CD4-positive, alpha-beta T cell treated with Interleukin-17A for 1 hour (primary cell): Measurements from ENCODE around the gene HHAT.
A peak's percentile ranks its signal among the peaks of the same experiment; 100 is the strongest.

Experiments used
- DNase-seq: peaks from one replicate; pipeline ENCODE4 v3.0.0-alpha.2; 2020

HHAT gene

DNA sequence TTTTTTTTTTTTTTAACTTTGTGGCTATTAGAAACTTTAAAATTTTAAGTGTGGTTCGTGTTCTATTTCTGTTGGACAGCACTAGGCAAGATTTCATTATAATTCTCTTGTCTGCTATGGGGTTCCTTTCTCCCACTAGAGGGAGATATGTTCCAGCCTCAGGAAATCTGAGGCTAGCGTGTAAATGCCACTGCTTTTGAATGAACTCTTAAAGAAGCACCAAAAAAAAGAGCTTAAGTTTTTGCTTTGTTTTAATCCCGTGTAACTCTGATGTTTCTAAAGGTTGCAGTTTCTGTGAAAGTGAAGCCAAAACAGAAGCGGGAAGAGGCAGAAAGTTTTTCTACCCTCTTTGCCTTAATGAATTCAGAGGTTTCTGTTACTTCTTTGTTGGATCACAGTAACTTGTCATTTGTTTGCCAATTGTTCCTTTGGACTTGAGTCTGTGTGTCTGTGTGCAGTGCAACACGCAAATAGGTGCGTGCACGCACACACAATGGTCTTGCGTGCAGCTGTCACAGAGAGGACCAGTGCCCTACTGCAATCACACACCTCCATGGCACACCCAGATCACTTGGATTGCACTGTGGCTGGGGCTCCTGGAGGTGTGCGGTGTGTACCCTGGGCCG, 32.3 kb downstream of the HHAT start:
- DNase-seq = peak; percentile 47

DNA sequence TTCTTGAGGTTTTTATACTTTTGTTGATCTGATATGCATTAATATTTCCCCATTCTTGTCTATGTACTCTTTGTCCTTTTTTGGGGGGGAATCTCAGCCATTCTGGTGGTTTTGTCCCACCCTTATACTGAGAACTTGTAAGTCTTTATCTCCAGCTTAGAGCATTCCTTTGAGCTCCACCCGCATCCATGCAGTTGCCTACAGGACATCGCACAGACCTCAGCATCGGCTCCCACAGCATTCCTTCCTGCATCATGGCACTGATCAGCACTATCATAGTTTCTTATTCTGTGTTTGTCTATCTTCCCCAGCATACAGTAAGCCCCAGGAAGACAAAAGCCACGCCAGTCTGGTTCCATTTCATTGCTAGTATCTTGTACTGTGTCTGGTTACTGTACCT, 33.0 kb downstream of the HHAT start:
- DNase-seq = no peak

- DNase-seq = no peak
Measured at GRCh38 chr1:210362526-210362925, 33.8 kb downstream of the HHAT start.

DNA sequence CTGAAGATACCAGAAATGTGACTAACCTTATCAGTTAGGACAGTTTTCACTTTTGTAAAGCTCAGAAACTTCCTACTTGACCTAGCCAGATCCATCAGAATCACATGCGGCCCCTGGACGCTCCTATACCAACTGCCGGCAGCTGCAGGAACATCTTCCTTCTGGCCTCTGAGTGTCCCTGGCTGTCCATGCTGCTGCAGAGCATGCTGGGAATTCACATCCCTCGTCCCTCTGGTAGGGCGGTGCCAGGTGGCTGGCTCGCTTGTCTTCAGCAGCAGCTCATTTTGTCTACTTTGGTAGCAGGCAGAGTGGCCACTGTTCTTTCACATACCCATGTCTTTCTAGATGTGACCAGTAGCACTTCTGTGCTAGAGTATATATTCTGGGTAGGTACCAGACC, 34.4 kb downstream of the HHAT start:
- no peak for DNase-seq

GRCh38 chr1:210364479-210364878, 35.8 kb downstream of the HHAT start:
- DNase-seq = no peak

DNA sequence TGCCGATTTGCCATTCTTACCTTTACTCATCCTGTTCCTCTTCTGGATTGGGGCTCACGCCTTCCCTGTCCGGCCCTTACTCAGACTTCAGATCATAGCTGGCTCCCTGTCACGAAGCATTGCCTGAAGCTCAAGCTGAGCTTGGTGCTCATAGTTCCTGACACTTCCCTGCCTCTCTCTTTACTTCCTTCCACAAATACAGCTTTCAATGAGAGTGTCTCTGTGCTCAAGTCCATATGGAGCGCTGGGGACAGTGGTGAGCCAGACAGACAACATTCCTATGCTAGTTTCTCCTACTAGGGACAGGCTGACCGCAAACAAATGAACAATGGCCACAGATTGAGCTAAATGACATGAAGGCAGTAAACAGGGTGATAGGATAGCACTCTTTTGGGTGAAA, 38.1 kb downstream of the HHAT start:
- no peak for DNase-seq

DNA sequence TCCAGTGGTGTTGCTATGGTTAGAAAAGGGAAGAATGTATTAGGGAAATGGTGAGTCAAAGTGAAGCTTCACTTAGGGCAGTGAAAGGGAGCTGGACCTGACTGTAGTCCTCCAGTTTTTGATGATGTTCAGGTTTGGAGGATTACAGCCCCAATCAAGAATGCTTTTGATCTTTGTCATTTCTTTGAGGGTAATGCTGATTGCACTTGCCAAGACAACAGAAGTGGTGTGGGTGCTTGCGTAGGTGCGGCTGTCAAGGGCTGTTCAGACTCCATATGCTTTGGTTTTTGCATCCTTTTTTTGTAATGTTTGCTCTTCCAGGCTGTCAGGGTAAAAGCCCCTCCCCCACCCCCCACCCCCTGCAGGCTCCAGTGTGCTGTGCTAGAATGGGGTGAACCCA, 38.9 kb downstream of the HHAT start:
- no peak for DNase-seq

DNA sequence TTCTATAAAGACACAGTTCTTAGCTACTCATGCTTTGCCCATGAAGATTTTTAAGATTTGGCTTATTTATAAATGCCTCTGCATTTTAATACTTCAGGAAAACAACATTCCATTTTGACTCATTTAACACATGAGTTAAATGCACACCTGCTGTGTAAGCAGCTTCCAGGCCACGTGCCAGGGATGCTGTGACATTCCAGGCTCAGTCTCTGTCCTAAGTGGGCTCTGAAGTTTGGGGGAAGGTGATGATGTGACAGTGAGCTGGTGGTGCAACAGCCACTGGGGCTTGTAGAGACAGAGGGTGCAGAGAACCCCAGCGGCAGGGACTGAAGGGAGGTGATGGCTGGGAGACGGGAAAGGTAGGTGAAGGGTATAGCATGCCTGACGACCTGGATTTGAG, 40.7 kb downstream of the HHAT start:
- no peak for DNase-seq

GRCh38 chr1:210371916-210372315, 43.2 kb downstream of the HHAT start:
- no peak for DNase-seq

GRCh38 chr1:210372491-210372890, 43.8 kb downstream of the HHAT start:
- DNase-seq = no peak

DNA sequence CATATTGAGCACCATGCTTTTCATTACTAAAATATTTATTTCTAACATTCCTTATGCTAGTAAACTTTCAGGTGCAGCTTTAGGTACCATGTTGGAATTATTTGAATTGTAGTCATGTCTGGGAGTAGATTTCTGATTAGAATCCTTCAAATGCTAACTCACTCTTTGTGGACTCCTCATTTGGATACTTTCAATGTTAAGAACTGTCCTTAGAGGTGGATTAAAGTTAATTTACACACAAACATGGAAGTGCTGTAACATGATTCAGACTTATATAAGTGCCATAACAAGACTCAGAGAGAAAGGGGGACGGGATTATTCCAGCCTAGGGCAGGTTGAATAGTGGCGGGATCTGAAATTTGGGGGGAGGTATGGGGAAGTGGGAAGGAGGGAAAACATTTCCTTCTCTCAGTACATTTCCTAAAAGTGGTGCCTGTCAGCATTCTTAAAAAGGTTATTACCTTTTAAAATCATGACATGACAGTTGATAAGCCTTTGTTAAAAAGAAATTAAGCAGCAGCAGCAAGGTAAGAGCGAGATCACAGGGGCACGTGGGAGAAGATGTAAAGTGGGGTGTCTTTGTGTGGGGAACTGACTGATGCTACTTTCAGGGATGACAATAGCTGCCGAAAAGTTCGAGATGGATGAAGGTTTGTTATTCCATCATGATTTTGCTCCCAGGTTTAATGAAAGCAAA, 44.4 kb downstream of the HHAT start:
- DNase-seq = no peak

DNA sequence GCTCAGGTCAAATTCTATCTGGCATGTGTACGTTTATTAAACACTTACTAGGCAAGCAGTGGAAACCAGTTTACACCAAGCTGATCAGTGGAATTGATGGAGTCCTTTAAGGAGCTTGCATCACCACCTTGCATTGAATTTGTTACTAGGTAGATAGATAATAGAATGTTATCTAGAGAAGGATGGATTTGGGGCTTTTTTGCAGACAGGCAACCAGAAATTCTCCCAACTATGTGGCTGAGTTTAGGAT, 44.9 kb downstream of the HHAT start:
- no peak for DNase-seq

- peak; percentile 78 for DNase-seq
Measured at GRCh38 chr1:210373878-210374599, 45.3 kb downstream of the HHAT start.

GRCh38 chr1:210374600-210374953, 45.9 kb downstream of the HHAT start:
- DNase-seq = no peak

DNA sequence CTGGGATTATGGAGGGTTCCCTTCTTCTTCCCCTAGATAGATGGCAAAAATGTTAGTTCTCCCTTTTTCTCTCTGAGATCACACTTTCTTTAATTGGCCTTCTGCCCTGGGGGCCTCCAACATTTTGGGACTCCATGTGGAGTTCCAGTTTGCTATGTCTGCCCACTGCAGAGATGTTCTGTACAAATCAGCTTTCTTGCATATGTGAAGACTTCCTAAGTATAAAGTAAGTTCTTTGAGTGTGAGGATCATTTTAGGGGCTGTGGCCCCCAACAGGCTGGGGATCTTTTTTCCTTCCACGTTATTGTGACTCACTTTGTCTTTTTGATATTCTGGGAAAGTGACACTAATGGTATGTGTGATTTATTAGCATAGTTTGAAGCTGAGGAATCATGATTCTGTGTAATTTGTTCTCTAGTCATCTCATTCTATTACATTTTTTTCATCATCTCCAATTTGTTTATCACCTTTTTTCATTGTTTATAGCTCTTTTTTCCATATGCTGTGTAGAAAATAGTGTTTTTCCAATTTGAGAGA, 48.2 kb downstream of the HHAT start:
- no peak for DNase-seq

GRCh38 chr1:210377731-210378333, 49.1 kb downstream of the HHAT start:
- DNase-seq = no peak

DNA sequence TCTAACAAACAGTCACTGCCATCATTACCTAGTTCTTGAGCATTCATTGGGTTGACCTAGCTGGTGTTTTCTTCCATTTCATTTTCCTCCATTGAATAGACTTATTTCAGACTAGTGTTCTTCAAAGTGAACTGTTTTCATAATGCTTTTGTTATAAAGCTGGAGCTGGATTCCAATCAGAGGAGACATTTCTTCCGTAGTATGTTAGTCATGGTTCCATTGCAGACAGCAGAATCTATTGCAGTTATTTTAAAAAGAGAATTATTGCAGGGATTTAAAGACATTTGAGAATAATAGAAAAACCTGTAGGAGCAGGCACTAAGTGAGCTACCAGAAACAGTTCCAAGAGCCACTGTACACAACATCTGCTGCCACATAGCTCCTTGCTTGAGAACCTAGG, 50.0 kb downstream of the HHAT start:
- DNase-seq = no peak

- no peak for DNase-seq
Measured at GRCh38 chr1:210381934-210382333, 53.2 kb downstream of the HHAT start.

- DNase-seq = no peak
Measured at GRCh38 chr1:210384625-210385024, 55.9 kb downstream of the HHAT start.

GRCh38 chr1:210385228-210385627, 56.5 kb downstream of the HHAT start:
- no peak for DNase-seq

DNA sequence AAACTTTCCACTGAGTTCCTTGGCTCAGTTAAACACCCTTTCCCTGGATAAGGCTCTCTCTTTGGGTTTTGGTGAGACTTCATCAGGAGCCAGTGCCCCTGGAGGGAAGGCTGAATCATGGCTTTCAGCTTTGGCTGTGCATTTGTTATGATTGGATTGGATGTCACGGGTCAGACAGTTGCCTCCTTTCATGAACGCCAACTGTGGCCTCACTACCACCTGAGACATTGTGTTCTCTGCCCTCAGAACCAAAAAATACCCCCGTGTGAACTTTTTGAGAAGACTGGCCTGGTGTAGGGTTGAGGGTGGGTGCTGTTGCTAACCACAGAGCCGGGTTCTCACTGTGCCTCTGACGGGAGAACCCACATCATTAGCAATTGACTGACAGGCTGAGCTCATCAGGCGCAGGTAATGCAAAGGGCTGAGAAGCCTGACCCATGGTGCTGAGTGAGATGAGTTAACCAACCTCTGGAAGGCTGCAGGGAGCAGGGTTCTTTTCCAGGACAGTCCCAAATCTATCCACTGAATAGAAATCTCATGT, 65.6 kb downstream of the HHAT start:
- DNase-seq = no peak

- DNase-seq = no peak
Measured at GRCh38 chr1:210396541-210396940, 67.8 kb downstream of the HHAT start.

GRCh38 chr1:210397252-210397651, 68.5 kb downstream of the HHAT start:
- DNase-seq = no peak

DNA sequence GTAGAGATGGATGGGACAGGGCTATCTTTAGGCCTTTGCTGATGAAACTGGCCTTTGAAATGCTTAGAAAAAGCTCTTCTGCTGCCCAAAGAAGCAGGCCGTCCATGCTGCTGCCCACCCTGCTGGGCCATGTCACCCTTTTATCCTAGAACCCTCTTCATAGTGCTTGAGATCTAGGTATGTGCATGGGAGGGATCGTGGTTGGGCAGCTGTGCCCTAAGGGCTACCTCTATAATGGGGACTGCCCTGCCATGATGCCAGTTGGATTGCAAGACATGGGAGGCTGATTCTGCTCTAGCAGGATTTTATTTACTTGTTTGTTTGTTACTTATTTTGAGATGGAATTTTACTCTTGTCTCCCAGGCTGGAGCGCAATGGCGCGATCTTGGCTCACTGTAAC, 69.0 kb downstream of the HHAT start:
- no peak for DNase-seq
